NOMO-1 treated with DMSO at 0.1 percent for 48 hours (cell line): ENCODE data around the gene KCNH6.

Experiments used
- DNase-seq: peaks from one replicate; lab custom pipeline; 2025; ENCODE audit not compliant: unreplicated experiment; lab: John Stamatoyannopoulos, UW

The KCNH6 gene

DNA sequence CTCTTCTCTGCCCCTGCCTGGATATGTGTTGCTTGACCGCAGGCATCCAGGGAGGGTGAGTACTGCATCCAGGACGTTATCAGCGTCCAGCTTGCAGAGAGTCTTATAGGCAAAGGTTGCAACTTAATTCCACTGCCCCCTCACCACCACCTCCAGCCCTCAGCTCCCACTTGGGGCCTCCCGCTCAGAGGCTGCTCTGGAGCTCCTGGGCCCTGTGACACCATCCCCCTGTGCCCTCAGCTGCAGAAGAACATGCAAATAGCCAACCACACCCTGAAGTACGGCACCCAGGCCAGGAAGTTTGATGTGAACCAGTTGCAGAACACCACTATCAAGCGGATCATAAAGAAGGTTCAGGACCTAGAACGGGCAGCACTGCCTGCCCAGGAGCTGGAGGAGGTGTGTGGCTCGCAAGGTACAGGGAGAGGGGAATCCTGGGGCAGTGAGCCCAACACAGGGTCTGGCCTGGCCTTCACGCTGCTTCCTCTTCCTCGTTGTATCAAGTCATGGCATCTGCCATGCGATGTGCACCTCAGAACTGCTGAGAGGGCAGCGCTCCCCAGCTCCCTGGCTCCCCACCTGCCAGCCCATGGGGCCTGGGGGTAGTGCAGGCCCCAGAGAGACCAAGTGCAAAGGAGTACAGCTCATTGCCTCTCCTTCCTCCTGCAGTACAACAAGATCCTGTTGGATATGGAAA, 36.7 kb upstream of the KCNH6 start:
- no peak for DNase-seq

DNA sequence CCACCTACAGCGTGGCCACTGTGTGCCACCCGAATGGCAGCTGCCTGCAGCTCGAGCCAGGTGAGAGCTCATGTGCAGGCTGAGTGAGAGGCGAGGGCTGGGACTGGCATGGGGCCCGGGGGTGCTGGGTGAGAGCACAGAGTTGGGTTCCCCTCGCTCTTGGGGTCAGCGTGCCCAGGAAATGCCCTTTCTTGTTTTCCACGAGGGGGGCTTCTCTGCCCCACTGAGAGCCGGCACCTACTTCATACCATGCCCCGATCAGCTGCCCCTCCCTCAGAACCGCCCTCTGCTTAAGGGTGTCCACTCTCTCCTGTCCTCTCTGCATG, 36.2 kb upstream of the KCNH6 start:
- DNase-seq: no peak

DNA sequence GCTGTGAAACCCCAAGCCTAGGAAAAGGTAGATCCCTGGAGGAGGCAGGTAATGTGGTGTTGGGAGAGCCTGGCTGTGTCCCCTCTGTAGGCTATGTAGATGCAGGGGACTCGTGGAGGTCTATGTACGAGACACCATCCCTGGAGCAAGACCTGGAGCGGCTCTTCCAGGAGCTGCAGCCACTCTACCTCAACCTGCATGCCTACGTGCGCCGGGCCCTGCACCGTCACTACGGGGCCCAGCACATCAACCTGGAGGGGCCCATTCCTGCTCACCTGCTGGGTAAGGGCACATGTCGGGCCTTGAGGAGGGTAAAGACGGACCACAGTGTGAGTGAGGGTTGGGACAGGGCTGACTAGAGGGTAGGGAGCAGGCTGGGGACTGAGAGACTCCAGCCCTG, 34.3 kb upstream of the KCNH6 start:
- no peak for DNase-seq

DNA sequence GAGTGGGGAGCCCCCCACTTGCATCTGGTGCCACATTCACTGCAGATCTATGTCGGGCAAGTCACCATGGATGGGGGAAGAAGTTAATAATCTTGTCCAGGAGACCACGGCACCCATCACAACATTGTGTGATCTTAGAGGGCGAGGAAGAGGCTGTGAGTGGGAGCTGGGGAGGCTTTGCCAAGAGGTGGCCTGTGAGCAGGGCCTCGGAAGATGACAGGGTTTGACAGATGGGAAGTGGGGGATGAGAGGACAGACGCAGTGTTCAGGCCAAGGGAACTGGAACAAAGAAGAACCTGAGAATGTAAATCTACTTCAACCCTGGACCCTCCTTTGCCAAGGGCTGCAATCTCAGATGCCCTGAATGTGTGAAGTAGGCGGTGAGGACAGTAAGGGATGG, 33.9 kb upstream of the KCNH6 start:
- DNase-seq: no peak

DNA sequence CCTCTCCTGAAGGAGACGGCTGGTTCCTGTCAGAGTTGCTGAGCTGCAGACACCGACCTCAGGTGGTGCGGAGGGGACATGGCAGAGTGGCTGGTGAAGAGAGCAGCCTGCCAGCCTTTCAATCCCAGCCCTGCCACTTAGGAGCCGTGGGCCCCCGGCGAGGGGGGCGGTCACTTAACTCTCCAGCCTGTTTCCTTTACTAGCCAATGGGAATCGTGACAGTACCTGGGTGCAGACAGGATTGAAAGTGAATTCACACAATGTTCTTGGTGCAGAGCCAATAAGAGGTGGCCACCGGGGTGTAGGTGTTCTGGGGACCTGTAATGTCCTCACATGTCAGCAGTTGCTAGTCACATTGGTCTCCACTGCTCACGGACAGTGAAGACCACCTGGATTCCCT, 32.8 kb upstream of the KCNH6 start:
- no peak for DNase-seq

DNA sequence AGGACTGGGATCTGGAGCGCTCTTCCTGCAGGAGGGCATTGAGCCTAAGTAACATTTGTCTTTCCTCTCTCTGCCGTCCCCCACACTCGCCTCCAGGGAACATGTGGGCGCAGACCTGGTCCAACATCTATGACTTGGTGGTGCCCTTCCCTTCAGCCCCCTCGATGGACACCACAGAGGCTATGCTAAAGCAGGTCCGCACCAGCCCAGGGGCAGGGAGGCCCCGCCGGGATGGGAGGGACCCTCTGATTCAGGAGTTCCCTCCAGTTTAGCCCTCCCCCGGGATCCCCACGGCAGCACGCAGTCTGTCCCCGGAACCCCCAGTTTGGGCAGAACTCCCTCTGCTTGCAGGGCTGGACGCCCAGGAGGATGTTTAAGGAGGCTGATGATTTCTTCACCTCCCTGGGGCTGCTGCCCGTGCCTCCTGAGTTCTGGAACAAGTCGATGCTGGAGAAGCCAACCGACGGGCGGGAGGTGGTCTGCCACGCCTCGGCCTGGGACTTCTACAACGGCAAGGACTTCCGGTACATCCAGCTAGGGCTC, 32.2 kb upstream of the KCNH6 start:
- DNase-seq: no peak

DNA sequence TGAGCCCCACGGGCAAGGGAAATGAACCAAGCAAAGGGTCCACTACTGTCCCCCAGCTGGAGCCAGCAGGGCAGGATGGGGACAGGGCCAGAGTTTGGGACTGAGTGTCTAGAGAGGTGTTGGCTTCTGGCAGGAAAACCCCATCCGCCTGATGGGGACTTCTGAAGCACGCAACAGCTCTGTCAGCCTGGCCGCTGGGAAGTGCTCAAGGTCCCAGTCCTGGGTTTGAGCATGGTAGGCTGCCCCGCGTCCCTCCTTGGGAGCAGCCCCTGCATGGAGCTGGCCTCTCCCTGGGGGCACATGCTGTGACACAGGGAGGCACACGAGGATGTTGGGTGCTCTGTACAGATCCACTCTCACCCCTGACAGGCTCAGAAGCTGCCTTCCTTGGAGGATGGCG, 31.7 kb upstream of the KCNH6 start:
- no peak for DNase-seq

DNA sequence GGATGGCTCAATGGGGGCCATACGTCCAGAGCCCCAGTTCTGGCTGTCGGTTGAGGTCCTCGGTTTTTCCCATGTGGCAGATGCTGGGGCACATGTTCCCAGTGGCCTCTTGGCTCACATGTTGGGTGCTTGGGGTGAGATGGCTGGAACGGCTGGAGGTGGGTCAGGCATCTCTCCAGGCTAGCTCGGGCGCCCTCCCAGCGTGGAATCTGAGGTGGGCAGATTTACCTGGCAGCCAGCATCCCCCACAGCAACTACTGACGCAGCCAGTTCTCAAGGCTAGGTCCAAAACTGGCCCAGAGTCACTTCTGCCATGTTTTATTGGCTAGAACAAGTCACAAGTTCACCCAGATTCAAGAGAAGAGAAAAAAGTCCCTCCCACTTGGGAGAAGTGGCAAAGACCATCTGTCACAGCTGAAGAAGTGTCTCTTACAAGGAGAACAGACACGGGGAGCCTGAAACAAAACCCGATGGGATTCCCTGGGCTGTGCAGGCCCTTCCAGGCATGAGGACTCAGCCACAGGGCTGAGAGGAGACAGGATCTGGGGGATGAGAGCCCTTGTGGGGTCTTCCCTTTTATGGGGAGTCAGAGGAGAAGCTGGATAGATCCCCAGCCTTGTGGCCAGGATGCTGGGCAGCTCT, 31.1 kb upstream of the KCNH6 start:
- no peak for DNase-seq

DNA sequence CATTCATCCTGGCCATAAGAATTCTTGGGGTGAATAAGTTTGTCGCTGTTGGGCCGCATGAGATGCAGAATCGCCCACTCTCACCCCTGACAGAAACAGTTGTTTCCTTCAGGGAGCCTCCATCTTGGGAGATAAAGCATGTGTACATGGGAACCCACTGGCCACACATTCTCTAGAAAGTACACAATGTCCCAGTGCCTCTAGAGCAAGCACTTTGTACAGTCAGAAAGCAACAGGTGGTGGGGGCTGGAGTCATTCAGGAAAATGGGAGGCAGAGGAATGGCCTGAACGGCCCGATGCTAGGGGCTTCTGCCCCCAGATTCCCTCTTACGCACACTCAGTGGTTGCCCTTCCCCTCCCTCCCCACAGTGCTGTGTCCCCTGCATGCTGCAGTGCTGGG, 30.2 kb upstream of the KCNH6 start:
- DNase-seq: no peak

DNA sequence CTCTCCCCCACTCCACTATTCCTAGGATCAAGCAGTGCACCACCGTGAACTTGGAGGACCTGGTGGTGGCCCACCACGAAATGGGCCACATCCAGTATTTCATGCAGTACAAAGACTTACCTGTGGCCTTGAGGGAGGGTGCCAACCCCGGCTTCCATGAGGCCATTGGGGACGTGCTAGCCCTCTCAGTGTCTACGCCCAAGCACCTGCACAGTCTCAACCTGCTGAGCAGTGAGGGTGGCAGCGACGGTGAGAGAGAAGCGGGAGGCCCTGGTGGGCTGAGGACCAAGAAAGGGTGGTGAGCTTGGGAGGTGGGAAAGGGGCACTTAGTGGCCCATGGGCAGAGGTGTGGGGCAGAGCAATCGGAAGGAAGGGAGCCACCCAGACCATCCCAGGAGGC, 29.7 kb upstream of the KCNH6 start:
- DNase-seq: no peak

DNA sequence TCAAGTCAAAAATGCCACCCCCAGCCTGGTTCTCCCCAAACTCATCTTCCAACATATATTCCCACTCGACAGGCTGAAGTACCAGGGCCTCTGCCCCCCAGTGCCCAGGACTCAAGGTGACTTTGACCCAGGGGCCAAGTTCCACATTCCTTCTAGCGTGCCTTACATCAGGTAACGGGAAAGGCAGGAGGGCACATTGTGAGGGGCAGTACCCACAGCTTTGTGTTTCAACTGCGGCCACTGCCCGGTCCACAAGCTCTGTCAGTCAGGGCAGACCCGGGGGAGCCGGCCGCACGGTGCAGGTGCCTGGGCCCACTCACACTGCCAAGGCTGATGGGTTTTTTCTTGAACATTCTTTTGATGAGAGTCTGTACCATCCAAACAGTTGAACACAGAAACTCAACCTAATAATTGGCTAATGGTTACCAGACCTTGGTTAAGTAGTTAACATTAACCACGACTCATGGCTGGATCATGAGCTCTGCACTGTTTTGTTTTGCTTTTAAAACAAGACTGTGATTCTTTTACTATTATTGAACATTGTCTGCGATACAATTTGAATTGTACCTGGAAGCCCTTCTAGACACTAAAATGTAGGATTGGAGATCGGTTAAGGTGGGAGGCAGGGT, 28.7 kb upstream of the KCNH6 start:
- no peak for DNase-seq

DNA sequence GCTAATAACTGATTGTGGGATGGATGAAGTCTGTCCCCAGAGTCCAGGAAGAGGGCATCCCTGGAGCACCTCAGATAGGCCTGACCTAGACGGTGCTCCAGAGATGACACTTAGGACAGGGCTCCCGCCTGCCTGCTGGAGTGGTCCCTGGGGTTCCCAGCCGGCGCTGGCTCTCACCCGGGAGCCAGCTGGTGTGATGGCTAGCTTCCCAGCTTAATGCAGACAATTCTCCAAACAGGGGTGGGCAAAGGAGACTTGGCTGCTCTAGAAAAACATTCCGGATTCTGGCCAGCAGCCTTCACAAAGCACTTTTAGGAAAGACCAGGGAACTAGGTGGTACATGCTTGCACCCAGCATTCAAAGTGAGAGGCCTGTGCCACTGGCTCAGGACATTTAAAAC, 27.7 kb upstream of the KCNH6 start:
- no peak for DNase-seq

DNA sequence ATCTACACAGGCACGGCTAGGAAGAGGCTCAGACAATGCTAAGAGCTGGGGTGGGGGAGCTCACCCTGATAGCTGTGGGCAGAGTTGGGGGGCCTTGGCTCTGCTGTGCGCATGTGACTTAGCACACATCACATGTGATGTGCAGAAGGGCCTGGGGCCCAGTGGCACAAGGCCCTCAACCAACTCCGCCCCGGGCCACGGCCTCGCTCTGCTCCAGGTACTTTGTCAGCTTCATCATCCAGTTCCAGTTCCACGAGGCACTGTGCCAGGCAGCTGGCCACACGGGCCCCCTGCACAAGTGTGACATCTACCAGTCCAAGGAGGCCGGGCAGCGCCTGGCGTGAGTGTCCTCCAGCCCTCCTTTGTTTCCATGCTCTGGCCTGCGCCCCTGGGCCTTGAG, 27.0 kb upstream of the KCNH6 start:
- DNase-seq: no peak

DNA sequence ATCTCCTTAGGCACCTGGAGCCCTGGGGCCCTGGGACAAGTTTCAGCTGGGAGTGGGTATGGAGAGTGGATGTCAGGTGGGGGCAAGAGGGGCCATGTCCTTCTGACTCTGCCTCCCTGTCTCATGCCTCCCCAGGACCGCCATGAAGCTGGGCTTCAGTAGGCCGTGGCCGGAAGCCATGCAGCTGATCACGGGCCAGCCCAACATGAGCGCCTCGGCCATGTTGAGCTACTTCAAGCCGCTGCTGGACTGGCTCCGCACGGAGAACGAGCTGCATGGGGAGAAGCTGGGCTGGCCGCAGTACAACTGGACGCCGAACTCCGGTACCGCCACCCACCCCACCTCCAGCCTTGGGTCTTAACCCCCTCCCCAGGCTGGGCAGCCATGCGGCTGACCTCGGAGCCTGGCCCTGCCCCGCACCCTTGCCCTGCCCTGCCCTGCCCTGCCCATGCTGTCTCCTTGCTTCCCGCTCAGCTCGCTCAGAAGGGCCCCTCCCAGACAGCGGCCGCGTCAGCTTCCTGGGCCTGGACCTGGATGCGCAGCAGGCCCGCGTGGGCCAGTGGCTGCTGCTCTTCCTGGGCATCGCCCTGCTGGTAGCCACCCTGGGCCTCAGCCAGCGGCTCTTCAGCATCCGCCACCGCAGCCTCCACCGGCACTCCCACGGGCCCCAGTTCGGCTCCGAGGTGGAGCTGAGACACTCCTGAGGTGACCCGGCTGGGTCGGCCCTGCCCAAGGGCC, 26.3 kb upstream of the KCNH6 start:
- no peak for DNase-seq

DNA sequence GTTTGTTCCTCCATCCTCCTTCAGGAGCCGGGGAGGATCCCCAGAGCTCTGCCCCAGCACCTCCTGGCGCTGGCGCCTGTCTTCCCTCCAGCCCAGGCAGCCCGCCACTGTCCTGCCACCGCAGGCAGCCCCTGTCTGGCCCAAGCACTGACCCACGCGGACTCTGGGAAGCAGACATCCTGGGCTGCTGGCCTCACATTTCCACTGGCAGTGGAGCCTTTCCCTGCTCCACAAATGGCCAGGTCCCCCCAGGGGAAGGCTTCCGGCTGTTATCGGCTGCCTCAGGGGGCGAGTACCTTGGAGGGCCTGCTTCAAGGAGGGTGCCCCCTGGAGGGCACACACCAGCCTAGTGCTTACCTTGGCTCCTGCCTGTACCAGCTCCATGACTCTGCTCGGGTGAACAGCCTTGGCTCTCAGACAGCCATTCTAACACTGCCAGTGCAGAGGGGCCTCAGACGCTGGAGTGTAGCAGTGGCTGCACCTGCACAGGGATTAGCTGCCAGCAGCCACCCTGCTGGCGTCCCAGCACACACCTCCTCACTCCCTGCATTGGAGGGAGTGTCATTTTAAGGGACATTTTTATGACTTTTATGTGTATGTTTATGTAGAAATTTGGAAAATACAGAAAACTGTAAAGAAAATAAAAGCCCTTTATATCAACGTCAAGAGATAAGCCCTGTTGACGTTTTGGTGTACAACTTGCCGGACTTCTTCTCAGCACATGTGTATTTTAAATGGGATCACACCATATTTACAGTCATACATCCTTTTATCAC, 25.3 kb upstream of the KCNH6 start:
- DNase-seq: no peak

DNA sequence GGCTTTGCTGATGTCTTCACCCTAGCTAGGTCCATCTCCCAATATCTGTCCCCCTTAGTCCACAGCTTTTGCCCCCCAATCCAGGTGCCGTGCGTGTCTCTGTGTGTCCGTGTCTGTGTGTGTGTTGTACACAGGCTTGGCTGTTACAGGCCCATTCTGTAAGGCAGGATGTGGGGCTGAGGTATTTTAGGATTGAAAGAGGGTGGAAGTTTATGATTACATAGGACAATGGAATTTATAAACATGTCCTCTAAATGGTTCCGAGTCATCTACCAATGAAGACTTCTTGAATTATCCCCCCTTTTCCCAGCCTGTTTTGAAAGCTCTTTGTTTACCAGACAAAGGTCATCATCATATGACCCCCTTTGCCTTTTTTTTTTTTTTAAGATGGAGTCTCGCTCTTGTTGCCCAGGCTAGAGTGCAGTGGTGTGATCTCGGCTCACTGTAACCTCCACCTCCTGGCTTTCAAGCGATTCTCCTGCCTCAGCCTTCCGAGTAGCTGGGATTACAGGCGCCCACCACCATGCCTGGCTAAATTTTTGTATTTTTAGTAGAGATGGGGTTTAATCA, 24.4 kb upstream of the KCNH6 start:
- no peak for DNase-seq

DNA sequence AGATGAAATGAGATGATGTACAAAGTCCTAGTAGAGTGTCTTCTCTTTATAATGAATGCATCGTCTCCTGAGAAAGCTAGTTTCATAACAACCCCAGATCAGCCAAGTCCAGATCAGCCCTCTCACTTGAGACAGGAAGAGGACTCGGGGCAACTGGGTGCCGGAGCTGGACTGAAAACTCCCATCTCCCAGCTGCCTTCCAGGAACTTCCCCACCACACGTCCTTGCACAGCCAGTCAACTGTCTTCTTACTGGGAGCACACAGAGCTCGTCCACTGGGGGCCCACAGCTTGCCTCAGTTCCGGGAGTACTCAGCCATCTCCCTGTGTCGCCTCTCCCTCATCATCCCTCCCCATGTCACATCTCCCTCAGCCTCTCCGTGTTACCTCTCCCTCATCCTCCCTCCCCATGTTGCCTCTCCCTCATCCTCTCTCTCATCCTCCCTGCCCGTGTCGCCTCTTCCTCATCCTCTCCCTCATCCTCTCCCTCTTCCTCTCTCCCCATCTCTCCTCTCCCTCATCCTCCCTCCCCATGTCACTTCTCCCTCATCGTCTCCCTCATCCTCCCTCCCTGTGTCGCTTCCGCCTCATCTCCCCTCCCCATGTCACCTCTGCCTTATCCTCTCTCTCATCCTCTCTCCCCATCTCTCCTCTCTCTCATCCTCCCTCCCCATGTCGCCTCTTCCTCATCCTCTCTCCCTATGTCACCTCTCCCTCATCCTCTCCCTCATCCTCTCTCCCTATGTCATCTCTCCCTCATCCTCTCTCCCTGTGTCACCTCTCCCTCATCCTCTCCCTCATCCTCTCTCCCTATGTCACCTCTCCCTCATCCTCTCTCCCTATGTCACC, 22.4 kb upstream of the KCNH6 start:
- no peak for DNase-seq

DNA sequence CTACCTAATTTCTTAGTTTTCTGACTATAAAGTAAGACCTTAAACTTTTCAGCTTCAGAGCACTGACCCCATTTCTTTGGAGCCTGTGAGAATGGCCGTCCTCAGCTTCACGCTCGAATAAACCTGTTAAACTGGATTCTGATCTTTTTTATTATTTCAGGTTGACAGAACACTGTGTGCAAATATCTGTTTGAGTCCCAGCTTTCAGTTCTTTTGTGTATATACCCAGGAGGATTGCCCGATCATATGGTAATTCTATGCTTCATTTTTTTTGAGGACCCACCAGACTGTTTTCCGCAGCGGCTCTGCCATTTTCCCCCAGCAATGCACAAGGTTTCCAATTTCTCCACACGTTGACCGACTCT, 19.8 kb upstream of the KCNH6 start:
- no peak for DNase-seq

DNA sequence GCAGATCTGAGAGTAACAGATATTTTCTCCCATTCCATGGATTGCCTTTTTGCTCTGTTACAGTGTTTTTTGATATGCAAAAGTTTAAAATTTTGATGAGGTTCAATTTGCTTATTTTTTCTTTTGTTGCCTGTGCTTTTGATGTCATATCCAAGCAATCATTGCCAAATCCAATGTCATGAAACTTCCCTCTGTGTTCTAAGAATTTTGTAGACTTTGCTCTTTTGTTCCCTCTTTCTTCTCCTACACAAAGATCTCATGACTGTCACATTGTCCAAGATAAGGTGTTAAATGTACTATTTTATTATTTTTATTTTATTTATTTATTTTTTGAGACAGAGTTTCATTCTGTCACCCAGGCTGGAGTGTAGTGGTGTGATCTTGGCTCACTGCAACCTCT, 18.9 kb upstream of the KCNH6 start:
- DNase-seq: no peak

DNA sequence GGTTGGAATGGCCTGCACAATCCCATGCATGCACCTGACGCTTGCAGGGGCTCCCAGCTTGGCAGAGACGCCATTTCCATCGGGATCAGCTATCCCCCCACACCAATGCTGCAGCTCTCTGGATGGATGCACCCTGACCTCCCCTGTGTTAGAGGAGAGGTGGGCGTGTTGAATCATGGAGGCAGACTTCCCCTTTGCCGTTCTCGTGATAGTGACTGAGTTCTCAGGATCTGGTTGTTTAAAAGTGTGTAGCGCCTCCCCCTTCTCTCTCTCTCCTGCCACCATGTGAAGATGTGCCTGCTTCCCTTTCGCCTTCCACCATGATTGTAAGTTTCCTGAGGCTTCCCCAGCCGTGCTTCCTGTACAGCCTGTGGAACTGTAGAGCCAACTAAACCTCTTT, 17.8 kb upstream of the KCNH6 start:
- DNase-seq: no peak
